ENCODE measurements around the gene EPN1. TPM values are rescaled to one million over a fixed set of nuclear protein-coding genes. Genes with fewer than 3 reads are reported as not detected.

The EPN1 gene
- total and polyA plus RNA-seq, 9 of the 15 experiments (the other 6 are each of a cell fraction or from before 2014, with no cell fraction given) = 0.08 to 138 (median 12.7) TPM

- TF ChIP-seq, protein P1, sequence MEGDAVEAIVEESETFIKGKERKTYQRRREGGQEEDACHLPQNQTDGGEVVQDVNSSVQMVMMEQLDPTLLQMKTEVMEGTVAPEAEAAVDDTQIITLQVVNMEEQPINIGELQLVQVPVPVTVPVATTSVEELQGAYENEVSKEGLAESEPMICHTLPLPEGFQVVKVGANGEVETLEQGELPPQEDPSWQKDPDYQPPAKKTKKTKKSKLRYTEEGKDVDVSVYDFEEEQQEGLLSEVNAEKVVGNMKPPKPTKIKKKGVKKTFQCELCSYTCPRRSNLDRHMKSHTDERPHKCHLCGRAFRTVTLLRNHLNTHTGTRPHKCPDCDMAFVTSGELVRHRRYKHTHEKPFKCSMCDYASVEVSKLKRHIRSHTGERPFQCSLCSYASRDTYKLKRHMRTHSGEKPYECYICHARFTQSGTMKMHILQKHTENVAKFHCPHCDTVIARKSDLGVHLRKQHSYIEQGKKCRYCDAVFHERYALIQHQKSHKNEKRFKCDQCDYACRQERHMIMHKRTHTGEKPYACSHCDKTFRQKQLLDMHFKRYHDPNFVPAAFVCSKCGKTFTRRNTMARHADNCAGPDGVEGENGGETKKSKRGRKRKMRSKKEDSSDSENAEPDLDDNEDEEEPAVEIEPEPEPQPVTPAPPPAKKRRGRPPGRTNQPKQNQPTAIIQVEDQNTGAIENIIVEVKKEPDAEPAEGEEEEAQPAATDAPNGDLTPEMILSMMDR (IDR thresholded peaks at IDR 0.05 in 2 of 3, conservative IDR thresholded peaks at IDR 0.05 in 1 of 3; ENCODE audit: insufficient read depth in 2 of 3, low read depth in 1 of 3, low read length in 3 of 3) = peak; percentile 86 to 94 (median 90)
- TF ChIP-seq CC2D1A (IDR thresholded peaks at IDR 0.05) (peak; percentile 53; the same call in 1 of the 2 replicates), CBX3 (IDR thresholded peaks at IDR 0.05; ENCODE audit: borderline replicate concordance in 1 of 2, low read length in 2 of 2) (0 out of 3 replicates have a peak, but pooled peaks of 1 of the 2 experiments have one; percentile 20), ESRRA (IDR thresholded peaks at IDR 0.05; ENCODE audit: borderline replicate concordance, low read depth) (peak; percentile 16; the same call in 1 of the 2 replicates), SIRT6 (IDR thresholded peaks at IDR 0.05; ENCODE audit: low read depth, low read length) (no peak), FOXA3 (CRISPR knock-in tag; conservative IDR thresholded peaks at IDR 0.05 in 1 of 2, IDR thresholded peaks at IDR 0.05 in 1 of 2) (0 out of 4 replicates have a peak, but pooled peaks of 1 of the 2 experiments have one; percentile 24), SIN3A (IDR thresholded peaks at IDR 0.05; ENCODE audit: borderline replicate concordance in 2 of 2, control insufficient read depth in 1 of 2, low read depth in 2 of 2, low read length in 2 of 2) (no peak), JUND (IDR thresholded peaks at IDR 0.05; ENCODE audit: borderline replicate concordance, low read depth, low read length) (0 out of 2 replicates have a peak, but pooled peaks have one; percentile 26), JUND (tag; IDR thresholded peaks at IDR 0.05; ENCODE audit: borderline replicate concordance, low read depth, low read length) (no peak), NRF1 (conservative IDR thresholded peaks at IDR 0.05 in 1 of 2, IDR thresholded peaks at IDR 0.05 in 1 of 2) (0 out of 4 replicates have a peak, but pooled peaks have one; percentile 1 to 19), CREM (IDR thresholded peaks at IDR 0.05; ENCODE audit: low read depth) (0 out of 2 replicates have a peak, but pooled peaks have one; percentile 30)
- TF ChIP-seq, protein P2, sequence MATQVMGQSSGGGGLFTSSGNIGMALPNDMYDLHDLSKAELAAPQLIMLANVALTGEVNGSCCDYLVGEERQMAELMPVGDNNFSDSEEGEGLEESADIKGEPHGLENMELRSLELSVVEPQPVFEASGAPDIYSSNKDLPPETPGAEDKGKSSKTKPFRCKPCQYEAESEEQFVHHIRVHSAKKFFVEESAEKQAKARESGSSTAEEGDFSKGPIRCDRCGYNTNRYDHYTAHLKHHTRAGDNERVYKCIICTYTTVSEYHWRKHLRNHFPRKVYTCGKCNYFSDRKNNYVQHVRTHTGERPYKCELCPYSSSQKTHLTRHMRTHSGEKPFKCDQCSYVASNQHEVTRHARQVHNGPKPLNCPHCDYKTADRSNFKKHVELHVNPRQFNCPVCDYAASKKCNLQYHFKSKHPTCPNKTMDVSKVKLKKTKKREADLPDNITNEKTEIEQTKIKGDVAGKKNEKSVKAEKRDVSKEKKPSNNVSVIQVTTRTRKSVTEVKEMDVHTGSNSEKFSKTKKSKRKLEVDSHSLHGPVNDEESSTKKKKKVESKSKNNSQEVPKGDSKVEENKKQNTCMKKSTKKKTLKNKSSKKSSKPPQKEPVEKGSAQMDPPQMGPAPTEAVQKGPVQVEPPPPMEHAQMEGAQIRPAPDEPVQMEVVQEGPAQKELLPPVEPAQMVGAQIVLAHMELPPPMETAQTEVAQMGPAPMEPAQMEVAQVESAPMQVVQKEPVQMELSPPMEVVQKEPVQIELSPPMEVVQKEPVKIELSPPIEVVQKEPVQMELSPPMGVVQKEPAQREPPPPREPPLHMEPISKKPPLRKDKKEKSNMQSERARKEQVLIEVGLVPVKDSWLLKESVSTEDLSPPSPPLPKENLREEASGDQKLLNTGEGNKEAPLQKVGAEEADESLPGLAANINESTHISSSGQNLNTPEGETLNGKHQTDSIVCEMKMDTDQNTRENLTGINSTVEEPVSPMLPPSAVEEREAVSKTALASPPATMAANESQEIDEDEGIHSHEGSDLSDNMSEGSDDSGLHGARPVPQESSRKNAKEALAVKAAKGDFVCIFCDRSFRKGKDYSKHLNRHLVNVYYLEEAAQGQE (IDR thresholded peaks at IDR 0.05; ENCODE audit: borderline replicate concordance) = peak; percentile 76; the same call in 1 of the 2 replicates
- TF ChIP-seq, protein P2 (CRISPR knock-in tag; IDR thresholded peaks at IDR 0.05; ENCODE audit: low read depth) = no peak
- TF ChIP-seq, protein P3, sequence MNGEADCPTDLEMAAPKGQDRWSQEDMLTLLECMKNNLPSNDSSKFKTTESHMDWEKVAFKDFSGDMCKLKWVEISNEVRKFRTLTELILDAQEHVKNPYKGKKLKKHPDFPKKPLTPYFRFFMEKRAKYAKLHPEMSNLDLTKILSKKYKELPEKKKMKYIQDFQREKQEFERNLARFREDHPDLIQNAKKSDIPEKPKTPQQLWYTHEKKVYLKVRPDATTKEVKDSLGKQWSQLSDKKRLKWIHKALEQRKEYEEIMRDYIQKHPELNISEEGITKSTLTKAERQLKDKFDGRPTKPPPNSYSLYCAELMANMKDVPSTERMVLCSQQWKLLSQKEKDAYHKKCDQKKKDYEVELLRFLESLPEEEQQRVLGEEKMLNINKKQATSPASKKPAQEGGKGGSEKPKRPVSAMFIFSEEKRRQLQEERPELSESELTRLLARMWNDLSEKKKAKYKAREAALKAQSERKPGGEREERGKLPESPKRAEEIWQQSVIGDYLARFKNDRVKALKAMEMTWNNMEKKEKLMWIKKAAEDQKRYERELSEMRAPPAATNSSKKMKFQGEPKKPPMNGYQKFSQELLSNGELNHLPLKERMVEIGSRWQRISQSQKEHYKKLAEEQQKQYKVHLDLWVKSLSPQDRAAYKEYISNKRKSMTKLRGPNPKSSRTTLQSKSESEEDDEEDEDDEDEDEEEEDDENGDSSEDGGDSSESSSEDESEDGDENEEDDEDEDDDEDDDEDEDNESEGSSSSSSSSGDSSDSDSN (IDR thresholded peaks at IDR 0.05; ENCODE audit: borderline replicate concordance in 1 of 2, low read depth in 2 of 2, low read length in 2 of 2) = 0 out of 4 replicates have a peak, but pooled peaks of 1 of the 2 experiments have one; percentile 36
These were observed 42.6 kb upstream of the EPN1 start (continued) for GRCh38 chr19:55632463-55632834.
